Measurements from ENCODE around the gene TMEM62.

DNA sequence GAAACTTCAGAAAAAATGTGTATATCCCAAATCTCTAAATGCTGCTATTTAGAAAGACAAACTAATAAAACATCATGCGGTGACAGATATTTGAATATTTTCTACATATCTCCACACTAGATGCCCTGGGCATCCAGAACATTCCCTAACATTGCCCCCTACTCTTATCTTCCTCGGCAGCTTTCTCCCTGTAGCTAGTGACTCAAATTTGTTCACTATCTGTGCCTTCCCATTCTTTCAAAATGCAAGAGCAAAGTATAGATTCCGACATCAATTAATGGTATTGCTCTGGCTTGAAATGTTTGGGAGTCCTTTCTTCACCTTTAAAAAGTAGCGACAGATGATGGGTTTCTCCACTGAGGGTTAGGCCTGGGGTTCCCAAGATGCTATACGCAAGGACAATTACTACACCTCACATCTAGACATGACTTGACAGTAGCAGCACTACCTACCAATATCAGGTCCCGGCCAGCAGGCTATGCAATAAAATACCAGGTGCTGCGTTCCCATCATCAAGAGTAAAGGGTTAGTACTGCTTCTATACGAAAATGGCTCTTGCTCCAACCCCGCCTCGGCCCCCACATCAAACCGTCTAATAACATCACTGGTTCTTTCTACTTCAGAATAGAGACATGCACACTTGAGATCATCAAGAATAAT is 28.2 kb upstream of the TMEM62 start:
- peak in 1 of 2 donors; percentile 15 for TF ChIP-seq CTCF (conservative IDR thresholded peaks at IDR 0.05 in 1 of 2, IDR thresholded peaks at IDR 0.05 in 1 of 2; ENCODE audit: extremely low read depth in 1 of 2, insufficient read depth in 1 of 2, low read depth in 1 of 2, low read length in 2 of 2)
- TF ChIP-seq EZH2 (IDR thresholded peaks at IDR 0.05; ENCODE audit: borderline replicate concordance, low read length) = no peak
